IPS-11a (cell line): ENCODE measurements around the gene SGMS2.
A peak's percentile ranks its signal among the peaks of the same experiment; 100 is the strongest.
"Not testable (repeated sequence)": the region's sequence is repeated elsewhere in the genome, so short reads cannot be mapped to it uniquely, and the experiment has no call there.

Experiments
- H3K4me3 ChIP-seq: one replicate; pipeline ENCODE4 v1.5.1; 2013; ENCODE audit warnings: low read depth, low read length, control low read depth

Gene SGMS2

DNA sequence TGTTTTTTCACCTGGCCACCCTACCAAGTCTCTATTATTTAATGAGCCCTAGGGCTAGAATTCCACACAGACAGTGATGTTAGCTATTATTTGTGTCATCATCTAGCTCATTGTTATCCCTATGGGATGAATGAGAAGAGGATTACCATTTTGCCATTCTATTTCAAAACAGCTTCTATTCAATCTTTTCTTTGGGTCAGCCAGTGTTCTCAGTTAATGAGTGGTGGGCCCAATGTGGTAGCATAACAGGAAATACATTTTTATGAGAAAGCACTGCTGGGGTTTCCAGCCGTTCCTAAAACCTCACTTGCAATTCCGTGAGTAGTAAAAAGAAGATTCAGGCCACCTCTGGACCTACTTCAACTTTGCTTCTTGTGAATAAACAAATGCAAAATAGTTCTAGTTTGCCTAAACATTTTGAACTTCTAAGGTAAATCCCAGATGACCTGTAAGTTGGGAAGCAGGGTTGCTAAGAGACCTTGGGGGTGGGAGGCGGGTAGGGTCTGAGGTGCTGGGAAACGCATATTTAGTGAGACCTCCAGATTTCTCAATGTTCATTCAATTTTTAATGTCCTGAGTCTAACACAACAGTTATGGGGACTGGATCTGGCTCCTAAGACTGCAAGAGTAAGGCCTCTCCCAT lies 81.8 kb downstream of the SGMS2 start:
- no peak overlapping the region for H3K4me3 ChIP-seq

- no peak overlapping the region for H3K4me3 ChIP-seq
These were observed 83.6 kb downstream of the SGMS2 start for GRCh38 chr4:107908377-107908776.

GRCh38 chr4:107913283-107913899 lies 88.7 kb downstream of the SGMS2 start:
- no peak overlapping the region for H3K4me3 ChIP-seq

- H3K4me3 ChIP-seq = no peak overlapping the region
These were observed 90.5 kb downstream of the SGMS2 start for GRCh38 chr4:107915220-107915619.

- no peak overlapping the region for H3K4me3 ChIP-seq
These were observed 91.9 kb downstream of the SGMS2 start for GRCh38 chr4:107916623-107917022.

DNA sequence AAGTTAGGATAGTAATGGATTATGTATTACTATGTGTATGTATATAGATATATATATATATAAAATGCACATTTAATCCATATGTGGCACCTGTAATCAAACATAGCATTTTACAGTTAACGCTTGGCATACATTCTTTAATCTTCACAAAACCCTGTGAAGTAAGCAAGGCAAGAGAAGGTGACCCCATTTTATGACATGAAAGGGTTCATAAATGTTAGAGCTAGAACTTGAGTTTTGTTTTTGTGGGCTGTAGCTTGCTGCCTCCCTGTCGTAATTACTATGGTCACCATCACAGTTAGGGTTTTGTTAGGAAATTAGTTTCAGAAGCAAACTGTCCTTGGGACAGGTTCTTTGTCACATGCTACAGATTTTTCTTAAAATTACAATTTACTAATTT lies 92.8 kb downstream of the SGMS2 start:
- H3K4me3 ChIP-seq = no peak overlapping the region

DNA sequence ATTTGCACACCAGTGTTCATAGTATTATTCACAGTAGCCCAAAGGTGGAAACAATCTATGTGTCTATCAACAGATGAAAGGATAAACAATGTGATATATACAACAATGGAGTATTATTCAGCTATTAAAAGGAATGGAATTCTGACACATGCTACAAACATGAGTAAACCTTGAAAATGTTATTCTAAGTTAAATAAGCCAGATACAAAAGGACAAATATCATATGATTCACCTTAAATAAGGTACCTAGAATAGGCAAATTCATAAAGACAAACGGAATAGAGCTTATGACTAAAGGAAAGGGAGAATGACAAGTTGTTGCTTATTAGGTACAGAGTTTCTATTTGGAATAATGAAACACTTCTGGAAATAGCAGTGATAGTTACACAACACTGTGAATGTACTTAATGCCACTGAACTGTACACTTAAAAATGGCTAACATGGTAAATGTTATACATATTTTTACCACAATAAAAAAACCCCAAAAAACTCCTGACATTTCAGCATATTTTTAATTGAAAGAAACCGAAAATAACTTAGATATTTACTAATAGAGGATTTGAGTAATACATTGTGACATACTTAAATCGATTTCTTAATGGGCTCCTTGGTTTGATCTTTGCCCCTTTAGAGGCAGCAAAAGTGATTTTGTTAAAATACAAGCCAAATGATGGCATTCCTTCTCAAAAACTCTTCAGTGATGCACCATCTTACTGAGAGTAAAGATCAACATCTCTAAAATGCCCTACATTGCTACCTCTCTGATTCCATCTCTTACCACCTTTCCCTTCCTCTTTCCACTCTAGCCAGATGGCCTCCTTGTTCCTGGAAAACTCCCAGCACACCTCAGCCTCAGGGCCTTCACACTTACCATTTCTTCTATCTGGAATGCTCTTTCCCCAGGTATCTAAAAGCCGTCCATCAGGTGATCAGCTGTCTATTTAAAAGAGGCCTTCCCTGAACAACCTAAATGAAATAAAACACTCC lies 98.0 kb downstream of the SGMS2 start:
- no peak overlapping the region for H3K4me3 ChIP-seq

GRCh38 chr4:107925713-107926112 lies 101.0 kb downstream of the SGMS2 start:
- not testable (repeated sequence) for H3K4me3 ChIP-seq

DNA sequence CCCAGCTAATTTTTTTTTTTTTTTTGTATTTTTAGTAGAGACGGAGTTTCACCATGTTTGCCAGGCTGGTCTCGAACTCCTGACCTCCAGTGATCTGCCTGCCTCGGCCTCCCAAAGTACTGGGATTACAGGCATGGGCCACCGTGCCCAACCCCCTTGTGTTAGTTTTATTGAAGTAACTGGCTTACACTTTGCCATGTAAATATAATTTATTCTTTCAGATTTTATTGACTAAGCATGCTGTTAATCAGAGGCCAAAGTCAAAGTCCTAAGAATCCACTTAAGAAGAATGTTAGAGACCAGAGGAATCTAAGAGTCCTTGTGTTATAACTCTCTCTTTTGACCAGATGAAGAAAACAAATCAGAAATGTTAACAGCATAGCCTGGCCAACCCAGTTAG lies 102.1 kb downstream of the SGMS2 start:
- not testable (repeated sequence) for H3K4me3 ChIP-seq

- H3K4me3 ChIP-seq = peak within 1 kb of the TSS; percentile 50
These were observed 106.4 kb downstream of the SGMS2 start, which contains the start of gene CYP2U1 for GRCh38 chr4:107930821-107931774. TSS of gene CYP2U1 (plus strand) at chr4:107931549. CDS start at chr4:107931644, 95 bp downstream.

DNA sequence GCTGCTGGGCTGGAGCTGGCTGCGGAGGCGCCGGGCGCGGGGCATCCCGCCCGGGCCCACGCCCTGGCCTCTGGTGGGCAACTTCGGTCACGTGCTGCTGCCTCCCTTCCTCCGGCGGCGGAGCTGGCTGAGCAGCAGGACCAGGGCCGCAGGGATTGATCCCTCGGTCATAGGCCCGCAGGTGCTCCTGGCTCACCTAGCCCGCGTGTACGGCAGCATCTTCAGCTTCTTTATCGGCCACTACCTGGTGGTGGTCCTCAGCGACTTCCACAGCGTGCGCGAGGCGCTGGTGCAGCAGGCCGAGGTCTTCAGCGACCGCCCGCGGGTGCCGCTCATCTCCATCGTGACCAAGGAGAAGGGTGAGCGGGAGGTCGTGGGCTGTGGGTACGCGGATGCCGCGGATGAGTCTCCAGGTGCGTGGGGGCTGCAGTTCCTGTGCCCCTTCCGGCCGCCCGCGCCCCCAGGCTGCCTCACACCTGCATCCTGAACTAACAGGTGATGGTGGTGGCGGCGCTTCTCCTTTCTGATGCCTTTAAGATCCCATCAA lies 107.1 kb downstream of the SGMS2 start:
- H3K4me3 ChIP-seq = peak overlapping the region; percentile 50

GRCh38 chr4:107935246-107935645 lies 110.5 kb downstream of the SGMS2 start:
- no peak overlapping the region for H3K4me3 ChIP-seq

- no peak overlapping the region for H3K4me3 ChIP-seq
These were observed 112.3 kb downstream of the SGMS2 start for GRCh38 chr4:107937040-107937439.

- H3K4me3 ChIP-seq = no peak overlapping the region
These were observed 114.6 kb downstream of the SGMS2 start for GRCh38 chr4:107939307-107939706.

DNA sequence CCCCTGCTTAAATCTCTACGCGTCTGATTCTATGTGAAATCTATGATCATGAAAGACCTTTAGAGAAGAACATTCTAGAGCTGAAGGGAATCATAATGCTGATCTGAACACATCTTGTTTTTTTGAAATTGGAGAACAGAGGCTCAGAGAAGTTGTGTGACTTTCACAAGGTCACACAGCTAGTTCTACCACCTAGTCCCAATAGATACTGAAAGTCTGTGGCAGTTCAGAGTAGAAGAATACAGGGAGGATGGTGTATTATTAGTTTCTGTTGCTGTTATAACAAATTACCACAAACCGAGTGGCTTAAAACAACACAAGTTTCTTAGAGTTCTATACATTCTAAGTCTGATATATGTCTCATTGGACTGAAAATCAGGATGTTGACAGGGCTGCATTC lies 121.1 kb downstream of the SGMS2 start:
- H3K4me3 ChIP-seq = no peak overlapping the region

DNA sequence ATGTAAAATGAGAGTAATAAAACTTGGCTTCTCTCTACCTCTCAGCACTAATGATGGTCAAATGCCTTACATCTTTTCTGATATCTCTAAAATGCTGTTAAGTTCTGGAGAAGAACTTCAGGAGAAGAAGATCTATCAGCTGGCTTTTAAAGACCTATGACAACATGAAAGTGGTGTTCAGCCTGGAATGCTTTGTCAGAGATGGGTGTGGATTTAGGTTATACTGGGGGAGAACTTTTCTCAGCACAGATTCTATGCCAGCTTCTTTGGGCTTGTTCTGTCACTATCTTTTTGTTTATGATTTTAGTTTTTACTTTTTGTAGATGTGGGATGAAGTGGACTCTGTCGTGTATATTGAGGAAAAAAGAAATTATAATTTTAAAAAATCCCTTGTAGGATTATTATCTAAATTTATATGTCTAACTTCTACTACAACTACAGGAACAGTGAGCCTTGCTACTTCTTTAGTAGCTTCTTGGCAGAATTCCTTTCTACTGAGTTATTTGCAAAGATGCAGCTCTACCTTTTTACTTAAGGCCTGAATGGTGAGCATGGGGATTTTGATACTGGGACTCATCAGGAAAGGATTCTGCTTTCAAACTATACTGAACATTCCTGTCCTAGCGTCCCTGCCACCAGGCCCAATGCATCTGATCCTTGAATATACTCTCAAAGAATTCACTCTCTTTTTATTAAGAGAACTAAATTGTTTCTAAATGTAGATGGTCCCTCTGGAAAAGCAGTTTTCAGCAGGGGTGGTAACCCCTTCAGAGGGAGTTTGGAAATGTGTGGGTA lies 126.2 kb downstream of the SGMS2 start:
- no peak overlapping the region for H3K4me3 ChIP-seq

DNA sequence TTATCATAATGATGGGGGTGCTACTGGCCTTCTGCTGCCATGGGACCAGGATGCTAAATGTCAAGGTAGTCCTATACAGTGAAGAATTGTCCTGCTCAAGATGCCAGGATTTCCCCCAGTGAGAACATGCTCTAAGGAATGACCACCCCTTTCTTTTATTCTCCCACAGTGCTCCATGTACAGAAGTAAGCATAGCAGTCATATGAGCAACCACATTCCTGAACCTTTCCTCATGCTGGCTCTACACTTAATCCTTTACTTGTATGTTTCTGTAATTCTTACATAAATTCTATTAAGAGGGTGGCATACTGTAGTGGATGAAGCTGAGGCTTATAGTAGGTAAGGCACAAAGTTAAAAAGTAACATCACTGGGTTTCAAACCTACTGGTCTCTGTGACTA lies 126.8 kb downstream of the SGMS2 start:
- H3K4me3 ChIP-seq = no peak overlapping the region

DNA sequence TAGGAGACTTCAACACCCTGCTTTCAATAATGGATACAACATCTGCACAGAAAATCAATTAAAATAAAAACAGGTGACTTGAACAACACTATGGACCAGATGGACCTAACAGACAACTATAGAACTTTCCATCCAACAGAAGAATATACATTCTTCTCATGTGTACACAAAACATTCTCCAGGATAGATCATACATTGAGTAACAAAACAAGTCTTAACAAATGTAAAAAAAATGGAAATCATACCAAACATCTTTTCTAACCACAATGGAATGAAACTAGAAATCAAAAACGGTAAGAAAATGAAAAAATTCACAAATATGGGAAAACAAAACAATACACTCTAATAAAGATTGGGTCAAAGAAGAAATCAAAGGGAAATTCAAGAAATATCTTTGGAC lies 131.3 kb downstream of the SGMS2 start:
- no peak overlapping the region for H3K4me3 ChIP-seq
